Measurements from ENCODE around the gene ZEB2.

Gene ZEB2

DNA sequence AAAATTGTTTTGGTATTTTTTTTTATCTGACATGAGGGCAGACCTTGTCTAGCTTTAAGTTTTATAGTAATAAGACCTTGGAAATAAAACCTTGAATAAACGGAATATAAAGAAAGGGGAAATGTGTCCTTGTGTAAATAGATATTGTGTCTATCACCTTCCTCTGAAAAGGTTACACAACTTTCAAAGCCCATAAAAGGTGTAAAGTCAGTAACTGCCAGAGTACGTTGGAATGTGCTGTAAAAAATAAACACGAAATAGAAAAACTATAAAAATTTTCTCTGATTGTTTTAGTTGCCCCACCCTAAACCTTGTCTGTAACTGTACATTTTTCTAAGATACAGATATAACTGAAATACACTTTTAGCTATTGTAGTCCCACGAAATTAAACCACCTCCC is 82.3 kb downstream of the ZEB2 start:
- no peak for TF ChIP-seq FOXA1 (IDR thresholded peaks at IDR 0.05)
- TF ChIP-seq FOXM1 (IDR thresholded peaks at IDR 0.05; ENCODE audit: borderline replicate concordance): no peak
- no peak for TF ChIP-seq LEF1 (IDR thresholded peaks at IDR 0.05; ENCODE audit: borderline replicate concordance)
- TF ChIP-seq BHLHE40 (IDR thresholded peaks at IDR 0.05; ENCODE audit: borderline replicate concordance): no peak
- TF ChIP-seq CTBP1 (IDR thresholded peaks at IDR 0.05; ENCODE audit: borderline replicate concordance): no peak
- TF ChIP-seq ELF4 (IDR thresholded peaks at IDR 0.05): no peak
- TF ChIP-seq SP1 (IDR thresholded peaks at IDR 0.05): no peak
- TF ChIP-seq TARDBP (IDR thresholded peaks at IDR 0.05): no peak
- TF ChIP-seq, protein P1, sequence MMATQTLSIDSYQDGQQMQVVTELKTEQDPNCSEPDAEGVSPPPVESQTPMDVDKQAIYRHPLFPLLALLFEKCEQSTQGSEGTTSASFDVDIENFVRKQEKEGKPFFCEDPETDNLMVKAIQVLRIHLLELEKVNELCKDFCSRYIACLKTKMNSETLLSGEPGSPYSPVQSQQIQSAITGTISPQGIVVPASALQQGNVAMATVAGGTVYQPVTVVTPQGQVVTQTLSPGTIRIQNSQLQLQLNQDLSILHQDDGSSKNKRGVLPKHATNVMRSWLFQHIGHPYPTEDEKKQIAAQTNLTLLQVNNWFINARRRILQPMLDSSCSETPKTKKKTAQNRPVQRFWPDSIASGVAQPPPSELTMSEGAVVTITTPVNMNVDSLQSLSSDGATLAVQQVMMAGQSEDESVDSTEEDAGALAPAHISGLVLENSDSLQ (IDR thresholded peaks at IDR 0.05): no peak
- TF ChIP-seq HDGF (IDR thresholded peaks at IDR 0.05; ENCODE audit: borderline replicate concordance): no peak
- no peak for TF ChIP-seq ARNT (IDR thresholded peaks at IDR 0.05)
- no peak for TF ChIP-seq NFRKB (IDR thresholded peaks at IDR 0.05)
- TF ChIP-seq L3MBTL2 (conservative IDR thresholded peaks at IDR 0.05): no peak
- POLR2A ChIA-PET: no interaction called here
- DNase-seq (ENCODE audit: extremely low spot score): no peak
- CTCF ChIA-PET: interaction anchor here (2.1 kb wide), 1 partner anchor 12 kb away, joined by 10 read pairs; no protein-coding TSS in a partner anchor

DNA sequence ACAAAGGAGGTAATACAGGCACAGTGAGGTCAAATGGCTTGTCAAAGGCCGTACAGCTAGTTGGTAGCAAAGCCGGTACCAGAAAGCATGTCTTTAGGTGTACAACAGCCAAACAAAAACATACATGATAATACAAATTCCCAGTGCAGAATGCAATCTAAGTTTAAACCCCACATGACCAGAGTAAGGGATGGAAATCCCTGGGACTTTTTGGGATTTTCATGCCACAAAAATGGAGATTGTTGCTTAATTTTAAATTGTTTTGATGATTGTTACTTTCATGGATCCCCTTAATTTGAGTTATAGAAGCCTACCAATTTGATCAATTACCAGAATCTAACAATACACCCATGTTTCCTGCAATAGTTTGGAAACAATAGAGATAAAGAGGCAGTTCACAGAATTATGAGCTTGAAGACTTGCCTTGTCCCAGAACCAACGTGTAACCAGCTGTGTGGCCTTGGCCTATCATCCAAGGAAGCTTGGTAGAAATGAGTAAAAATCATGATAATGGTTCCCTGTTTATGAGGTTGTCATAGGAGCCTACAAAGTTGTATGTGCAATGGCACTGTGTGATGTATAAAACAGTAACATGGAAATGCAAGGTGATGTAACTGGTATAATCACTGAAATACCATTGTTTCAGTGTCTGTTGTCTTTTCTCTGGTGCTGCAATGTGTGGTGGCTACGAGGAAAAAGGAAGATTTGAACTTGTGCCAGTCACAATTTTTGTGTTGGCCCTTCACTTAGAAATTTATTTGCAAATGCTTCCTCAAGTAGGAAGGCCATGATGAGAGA is 85.3 kb downstream of the ZEB2 start:
- no peak for DNase-seq (ENCODE audit: extremely low spot score)
- no peak for TF ChIP-seq BHLHE40 (IDR thresholded peaks at IDR 0.05; ENCODE audit: borderline replicate concordance)
- TF ChIP-seq ARNT (IDR thresholded peaks at IDR 0.05): no peak
- TF ChIP-seq NFRKB (IDR thresholded peaks at IDR 0.05): no peak
- ChIA-PET POLR2A (no interaction called here), CTCF (no interaction called here)

DNA sequence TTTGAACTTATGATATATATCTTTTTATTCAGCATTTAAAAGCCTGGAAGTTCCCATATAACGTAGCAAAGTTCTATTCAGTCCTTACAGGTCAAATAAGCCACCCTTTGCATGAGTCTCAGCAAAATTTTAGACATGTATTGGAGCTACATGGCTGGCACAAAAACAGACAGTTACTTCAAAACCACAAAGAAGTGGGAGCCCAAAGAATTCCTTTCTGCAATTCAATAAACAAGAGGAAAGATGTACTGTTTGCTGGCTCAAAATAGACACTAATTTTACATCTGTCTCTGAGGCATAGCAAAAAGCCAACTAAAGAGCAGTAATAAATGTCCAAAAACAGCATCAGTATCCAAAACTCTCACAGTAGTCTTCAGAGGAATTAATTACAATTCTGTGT is 87.0 kb downstream of the ZEB2 start:
- ChIA-PET POLR2A (no interaction called here), CTCF (no interaction called here)
- no peak for DNase-seq (ENCODE audit: extremely low spot score)
- TF ChIP-seq ELF4 (IDR thresholded peaks at IDR 0.05): no peak
- TF ChIP-seq HDGF (IDR thresholded peaks at IDR 0.05; ENCODE audit: borderline replicate concordance): no peak
- TF ChIP-seq LEF1 (IDR thresholded peaks at IDR 0.05; ENCODE audit: borderline replicate concordance): no peak
- TF ChIP-seq, protein P1 (IDR thresholded peaks at IDR 0.05): no peak
- no peak for TF ChIP-seq L3MBTL2 (conservative IDR thresholded peaks at IDR 0.05)
- TF ChIP-seq CTBP1 (IDR thresholded peaks at IDR 0.05; ENCODE audit: borderline replicate concordance): no peak
- no peak for TF ChIP-seq ZNF384 (IDR thresholded peaks at IDR 0.05)
- TF ChIP-seq BHLHE40 (IDR thresholded peaks at IDR 0.05; ENCODE audit: borderline replicate concordance): no peak
- TF ChIP-seq NFRKB (IDR thresholded peaks at IDR 0.05): no peak
- TF ChIP-seq SP1 (IDR thresholded peaks at IDR 0.05): no peak
- no peak for TF ChIP-seq FOXK2 (IDR thresholded peaks at IDR 0.05)
- TF ChIP-seq SUZ12 (IDR thresholded peaks at IDR 0.05): no peak
- TF ChIP-seq TARDBP (IDR thresholded peaks at IDR 0.05): no peak
- no peak for TF ChIP-seq ARNT (IDR thresholded peaks at IDR 0.05)
- no peak for TF ChIP-seq FOXM1 (IDR thresholded peaks at IDR 0.05; ENCODE audit: borderline replicate concordance)
- no peak for TF ChIP-seq FOXA1 (IDR thresholded peaks at IDR 0.05)

DNA sequence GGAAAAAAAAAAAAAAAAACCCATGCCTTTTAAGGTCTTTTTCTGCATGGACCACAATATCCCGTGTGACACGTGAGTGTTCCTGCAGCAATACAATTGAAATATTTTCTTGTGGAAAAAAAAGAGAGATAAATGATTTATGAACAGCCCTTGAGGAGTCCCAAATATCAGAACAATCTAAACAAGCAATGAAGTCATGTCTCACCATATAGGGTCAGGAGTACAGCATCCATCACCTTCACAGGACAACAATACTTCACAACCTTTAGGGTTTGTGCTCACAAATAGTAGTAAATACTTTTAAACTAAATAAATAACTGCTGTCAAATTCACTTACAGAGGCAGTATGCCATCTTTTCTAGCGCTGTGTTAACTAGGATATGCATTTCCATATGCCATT is 87.9 kb downstream of the ZEB2 start:
- POLR2A ChIA-PET: no interaction called here
- no peak for DNase-seq (ENCODE audit: extremely low spot score)
- CTCF ChIA-PET: no interaction called here
- TF ChIP-seq CTBP1 (IDR thresholded peaks at IDR 0.05; ENCODE audit: borderline replicate concordance) (peak; percentile 16; the same call in 1 of the 2 replicates), TARDBP (IDR thresholded peaks at IDR 0.05) (no peak), FOXK2 (IDR thresholded peaks at IDR 0.05) (no peak), ZNF384 (IDR thresholded peaks at IDR 0.05) (peak; percentile 37; the same call in 1 of the 2 replicates)
- TF ChIP-seq, protein P1 (IDR thresholded peaks at IDR 0.05): peak; percentile 69

DNA sequence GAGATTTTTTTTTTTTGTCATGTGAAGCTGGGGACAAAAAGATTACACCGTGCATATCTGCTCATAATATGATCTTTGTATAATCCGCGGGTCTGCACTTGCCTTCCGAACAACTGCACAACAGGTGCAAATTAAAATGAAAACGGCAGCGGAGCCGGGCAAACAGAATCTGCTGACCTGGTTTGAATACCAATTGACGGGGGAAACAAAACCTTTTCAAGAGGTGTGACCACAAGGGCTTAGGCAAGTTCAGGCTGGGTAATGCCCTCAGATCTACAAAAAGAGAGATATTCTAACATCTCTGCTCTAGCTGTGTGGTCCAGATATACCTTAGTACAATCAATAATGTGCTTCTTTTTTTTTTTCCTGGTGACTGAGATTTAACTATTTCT is 88.5 kb downstream of the ZEB2 start:
- TF ChIP-seq, protein P1 (IDR thresholded peaks at IDR 0.05): no peak
- TF ChIP-seq LEF1 (IDR thresholded peaks at IDR 0.05; ENCODE audit: borderline replicate concordance) (no peak), SUZ12 (IDR thresholded peaks at IDR 0.05) (no peak)
- CTCF ChIA-PET: no interaction called here
- POLR2A ChIA-PET: interaction anchor here (1.1 kb wide), 1 partner anchor 14 kb away, joined by 3 read pairs; no protein-coding TSS in a partner anchor
- no peak for DNase-seq (ENCODE audit: extremely low spot score)

DNA sequence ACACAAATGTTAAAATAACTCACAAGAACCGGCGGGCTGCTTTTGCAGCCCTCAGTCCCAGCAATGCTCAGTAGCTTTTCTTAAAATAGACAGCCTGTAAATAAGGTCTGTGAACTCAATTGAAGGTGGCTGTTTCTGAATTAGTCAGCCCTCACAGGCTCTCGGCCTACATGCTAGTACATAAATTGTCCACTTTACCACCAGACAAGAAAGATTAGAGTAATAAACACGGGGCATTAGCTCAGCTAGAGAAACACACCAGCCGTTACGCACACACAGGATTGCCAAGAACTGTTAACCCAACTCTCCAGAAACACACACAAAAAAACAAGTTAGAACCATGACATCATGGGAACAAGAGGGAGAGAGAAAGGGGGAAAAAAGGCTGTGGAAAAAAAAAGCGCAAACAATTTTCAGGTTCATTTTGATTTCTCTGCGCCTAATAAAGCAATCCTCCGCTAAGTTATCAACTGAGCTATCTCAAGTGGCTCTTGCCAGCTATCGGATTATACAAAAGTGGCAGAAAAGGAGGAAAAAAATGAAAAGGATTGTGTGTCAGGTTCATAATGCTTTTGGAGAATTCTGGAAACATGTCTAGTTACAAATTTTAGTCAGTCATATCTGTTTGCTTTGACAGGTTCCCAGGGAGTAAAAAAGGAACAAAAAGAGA is 89.1 kb downstream of the ZEB2 start:
- TF ChIP-seq, protein P1 (IDR thresholded peaks at IDR 0.05): peak; percentile 83
- no peak for TF ChIP-seq HDGF (IDR thresholded peaks at IDR 0.05; ENCODE audit: borderline replicate concordance)
- peak; percentile 91 for TF ChIP-seq CTBP1 (IDR thresholded peaks at IDR 0.05; ENCODE audit: borderline replicate concordance)
- peak; percentile 85 for TF ChIP-seq ZNF384 (IDR thresholded peaks at IDR 0.05)
- TF ChIP-seq BHLHE40 (IDR thresholded peaks at IDR 0.05; ENCODE audit: borderline replicate concordance): no peak
- no peak for TF ChIP-seq LEF1 (IDR thresholded peaks at IDR 0.05; ENCODE audit: borderline replicate concordance)
- no peak for TF ChIP-seq FOXM1 (IDR thresholded peaks at IDR 0.05; ENCODE audit: borderline replicate concordance)
- no peak for TF ChIP-seq FOXK2 (IDR thresholded peaks at IDR 0.05)
- TF ChIP-seq ELF4 (IDR thresholded peaks at IDR 0.05): no peak
- TF ChIP-seq SUZ12 (IDR thresholded peaks at IDR 0.05): no peak
- no peak for TF ChIP-seq TARDBP (IDR thresholded peaks at IDR 0.05)
- peak; percentile 57 for DNase-seq (ENCODE audit: extremely low spot score)
- ChIA-PET POLR2A (interaction anchor here (1.1 kb wide), 1 partner anchor 14 kb away, joined by 3 read pairs; no protein-coding TSS in a partner anchor), CTCF (no interaction called here)

Measured in HEK293T (cell line).